ENCODE measurements around the gene SSRP1.

- TF ChIP-seq CTCF (IDR thresholded peaks at IDR 0.05 in 4 of 5, conservative IDR thresholded peaks at IDR 0.05 in 1 of 5), result no peak
- no peak for TF ChIP-seq POLR2A (IDR thresholded peaks at IDR 0.05)
These were observed 27.1 kb downstream of the SSRP1 start for GRCh38 chr11:57308426-57309060.

Measured in gastrocnemius medialis (tissue), 4 donors.